HG02678 (cell line): ENCODE data around the gene MSN.
"Not testable (repeated sequence)": the region's sequence is repeated elsewhere in the genome, so short reads cannot be mapped to it uniquely, and the experiment has no call there.

Source experiments
- ATAC-seq: cut with Tn5 transposase; IDR thresholded peaks from one replicate; pipeline ENCODE4 v1.9.1; 2021; ENCODE audit warnings: mild to moderate bottlenecking, moderate library complexity; ENCODE audit not compliant: unreplicated experiment

MSN gene

DNA sequence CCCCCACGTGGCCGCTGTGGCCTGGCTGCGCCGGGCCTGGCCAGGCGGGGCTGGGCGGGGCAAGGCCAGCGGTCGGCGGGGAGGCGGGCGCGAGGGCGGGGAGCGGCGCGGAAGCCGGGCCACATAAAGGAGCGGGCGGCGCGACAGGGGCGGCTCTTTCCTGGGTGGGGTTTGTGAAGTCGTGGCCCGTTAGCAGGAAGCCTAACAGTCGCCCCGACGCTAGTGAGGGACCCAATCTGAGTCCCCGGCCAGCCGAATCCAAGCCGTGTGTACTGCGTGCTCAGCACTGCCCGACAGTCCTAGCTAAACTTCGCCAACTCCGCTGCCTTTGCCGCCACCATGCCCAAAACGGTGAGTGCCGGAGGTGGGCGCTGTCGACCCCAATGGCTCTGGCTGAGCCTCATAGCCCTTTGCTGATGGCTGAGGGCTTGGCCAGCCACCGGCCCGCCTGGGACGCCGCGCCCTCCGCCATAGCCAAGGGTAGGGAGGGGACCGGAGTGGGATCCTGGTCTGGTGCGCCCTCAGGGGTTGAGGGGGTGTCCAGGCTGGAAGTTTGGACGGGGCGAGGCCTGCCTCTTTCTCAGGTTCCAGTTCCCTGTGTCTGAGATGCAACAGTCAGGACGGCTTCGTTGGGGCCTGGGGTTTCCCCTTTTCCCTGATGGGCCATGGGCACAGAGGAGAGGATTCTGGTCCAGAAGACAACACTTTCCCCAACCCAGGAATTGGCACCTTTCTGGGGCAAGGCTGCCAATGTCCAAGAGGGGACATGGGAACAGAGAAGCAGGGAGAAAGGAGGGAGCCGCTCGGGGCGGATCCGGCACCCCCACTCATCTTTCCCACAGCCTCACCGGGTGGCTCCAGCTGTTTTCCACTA is at the start of gene MSN:
TSS of gene MSN (plus strand) at position 152 of the 874 bp plus-strand sequence. CDS start at position 340, 188 bp downstream.
- ATAC-seq = peak; percentile 75

DNA sequence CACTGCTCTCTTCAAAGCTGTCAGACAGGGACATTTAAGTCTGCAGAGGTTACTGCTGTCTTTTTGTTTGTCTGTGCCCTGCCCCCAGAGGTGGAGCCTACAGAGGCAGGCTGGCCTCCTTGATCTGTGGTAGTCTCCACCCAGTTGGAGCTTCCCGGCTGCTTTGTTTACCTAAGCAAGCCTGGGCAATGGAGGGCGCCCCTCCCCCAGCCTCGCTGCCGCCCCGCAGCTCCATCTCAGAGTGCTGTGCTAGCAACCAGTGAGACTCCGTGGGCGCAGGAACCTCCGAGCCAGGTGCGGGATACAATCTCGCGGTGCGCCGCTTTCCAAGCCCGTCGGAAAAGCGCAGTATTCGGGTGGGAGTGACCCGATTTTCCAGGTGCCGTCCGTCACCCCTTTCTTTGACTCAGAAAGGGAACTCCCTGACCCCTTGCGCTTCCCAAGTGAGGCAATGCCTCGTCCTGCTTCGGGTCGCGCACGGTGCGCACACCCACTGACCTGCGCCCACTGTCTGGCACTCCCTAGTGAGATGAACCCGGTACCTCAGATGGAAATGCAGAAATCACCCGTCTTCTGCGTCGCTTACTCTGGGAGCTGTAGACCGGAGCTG is 47.3 kb upstream of the MSN start:
- not testable (repeated sequence) for ATAC-seq

DNA sequence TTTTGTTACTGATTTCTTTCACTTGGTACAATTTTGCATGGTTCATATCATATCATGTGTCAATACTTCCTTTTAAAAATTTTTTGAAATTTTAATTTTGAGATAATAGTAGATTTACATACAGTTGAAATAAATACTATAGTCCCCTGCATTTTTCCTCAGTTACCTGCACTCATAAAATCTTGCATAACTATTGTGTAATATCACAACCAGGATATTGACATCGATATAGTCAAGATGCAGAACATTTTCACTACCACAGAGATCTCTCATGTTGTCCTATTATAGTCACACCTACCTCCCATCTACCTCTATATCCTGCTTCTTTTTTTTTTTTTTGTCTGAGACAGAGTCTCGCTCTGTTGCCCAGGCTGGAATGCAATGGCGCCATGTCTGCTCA is 36.7 kb upstream of the MSN start:
- ATAC-seq = no peak

DNA sequence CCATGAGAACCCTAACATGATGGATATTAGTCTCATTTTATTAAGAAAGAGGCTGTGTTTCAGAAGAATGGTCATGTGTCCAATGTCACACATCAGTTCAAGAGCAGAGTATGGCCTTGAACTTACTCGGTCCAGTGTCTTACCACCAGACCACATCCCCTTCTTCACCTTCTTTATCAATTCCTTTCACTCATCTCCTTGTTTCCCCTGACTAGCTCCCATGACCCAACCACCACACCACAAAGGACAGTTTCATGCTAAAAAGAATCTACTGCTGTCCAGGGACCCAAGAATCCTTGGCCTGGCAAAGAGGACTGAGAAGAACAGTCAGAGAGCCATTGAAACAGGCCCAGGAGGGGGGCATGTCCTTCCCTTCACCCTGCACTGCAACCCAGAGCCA is 33.6 kb upstream of the MSN start:
- no peak for ATAC-seq

DNA sequence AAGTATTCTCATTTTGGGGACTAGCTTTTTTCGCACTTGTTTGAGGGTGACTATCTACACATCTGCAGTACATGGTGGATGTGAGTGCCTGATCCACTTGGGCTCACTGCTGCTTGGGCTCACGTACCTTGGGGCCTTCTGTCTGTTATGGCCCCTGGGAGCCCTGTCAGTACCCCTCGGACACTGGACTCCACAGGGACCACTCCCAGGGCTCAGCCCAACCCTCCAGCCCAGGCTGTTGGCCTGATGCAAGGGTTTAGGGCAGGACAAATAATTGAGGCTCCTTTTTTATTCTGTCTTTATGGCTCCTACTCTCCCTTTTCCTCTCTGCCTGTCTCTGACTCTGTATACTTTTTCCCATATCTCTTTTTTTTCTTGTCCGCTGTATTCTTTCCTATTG is 32.7 kb upstream of the MSN start:
- ATAC-seq = no peak

DNA sequence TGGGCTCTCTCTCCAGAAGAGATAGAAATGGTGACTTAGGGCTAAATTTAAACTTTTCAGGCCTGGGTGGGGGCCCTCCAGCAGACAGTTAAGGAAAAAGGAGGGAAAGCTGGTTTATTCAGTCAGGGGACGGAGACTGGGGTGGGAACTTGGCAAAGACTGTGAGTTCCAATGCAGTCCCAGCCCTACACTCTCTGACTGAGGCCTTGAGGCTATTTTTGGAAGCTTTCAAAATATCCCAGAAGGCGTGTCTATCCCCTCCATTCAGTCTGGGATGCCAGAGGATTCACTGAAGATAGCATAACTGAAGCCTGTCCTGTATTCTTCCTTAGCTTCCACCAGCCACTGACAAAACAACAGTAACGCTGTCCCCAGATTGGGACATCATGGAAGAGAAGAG is 32.1 kb upstream of the MSN start:
- ATAC-seq = no peak

DNA sequence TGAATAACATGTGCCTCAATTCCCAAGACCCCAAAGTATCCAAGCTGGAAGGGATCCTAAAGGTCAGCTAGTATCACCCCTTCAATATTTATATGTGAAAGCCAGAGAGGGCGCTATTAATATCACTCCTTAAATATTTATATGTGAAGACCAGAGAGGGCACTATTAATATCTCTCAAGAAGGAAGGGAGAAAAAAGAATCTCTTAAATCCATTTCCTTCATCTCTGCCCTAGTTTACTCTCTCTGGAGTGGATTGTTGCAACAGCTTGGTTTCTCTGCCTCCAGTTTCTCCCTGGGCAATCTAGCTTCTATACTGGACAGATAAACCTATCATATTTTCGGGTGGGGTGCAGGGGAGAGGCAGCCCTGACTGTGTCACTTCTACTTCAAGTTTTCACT is 31.6 kb upstream of the MSN start:
- no peak for ATAC-seq

DNA sequence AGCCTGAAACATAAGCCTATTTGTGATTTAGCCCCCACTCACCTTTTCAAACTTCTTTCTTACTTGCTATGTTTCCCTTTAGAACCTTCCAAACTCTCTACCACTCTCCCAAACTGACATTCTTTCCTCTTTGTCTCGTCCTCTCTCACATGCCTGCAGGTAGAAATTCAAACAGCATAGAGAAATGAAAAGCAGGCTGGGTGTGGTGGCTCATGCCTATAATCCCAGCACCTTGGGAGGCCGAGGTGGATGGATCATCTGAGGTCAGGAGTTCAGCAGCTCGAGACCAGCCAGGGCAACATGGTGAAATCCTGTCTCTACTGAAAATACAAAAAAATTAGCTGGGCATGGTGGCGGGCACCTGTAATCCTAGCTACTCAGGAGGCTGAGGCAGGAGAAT is 31.2 kb upstream of the MSN start:
- not testable (repeated sequence) for ATAC-seq

DNA sequence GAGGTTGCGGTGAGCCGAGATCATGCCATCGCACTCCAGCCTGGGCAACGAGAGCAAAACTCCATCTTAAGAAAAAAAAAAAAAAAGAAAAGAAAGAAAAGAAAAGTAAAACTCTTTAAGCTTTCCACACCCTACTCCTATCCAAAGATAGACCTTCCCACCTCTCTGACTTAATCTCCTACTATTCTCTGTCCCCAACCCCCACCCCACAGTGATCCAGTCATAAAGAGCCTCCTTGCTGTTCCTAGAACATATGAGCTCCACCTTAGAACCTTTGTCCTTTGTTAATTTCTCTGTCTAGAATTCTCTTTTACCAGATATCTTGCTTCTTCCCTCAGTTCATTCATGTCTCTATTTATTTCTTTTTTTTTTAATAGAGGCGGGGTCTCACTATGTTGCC is 30.1 kb upstream of the MSN start:
- no peak for ATAC-seq

DNA sequence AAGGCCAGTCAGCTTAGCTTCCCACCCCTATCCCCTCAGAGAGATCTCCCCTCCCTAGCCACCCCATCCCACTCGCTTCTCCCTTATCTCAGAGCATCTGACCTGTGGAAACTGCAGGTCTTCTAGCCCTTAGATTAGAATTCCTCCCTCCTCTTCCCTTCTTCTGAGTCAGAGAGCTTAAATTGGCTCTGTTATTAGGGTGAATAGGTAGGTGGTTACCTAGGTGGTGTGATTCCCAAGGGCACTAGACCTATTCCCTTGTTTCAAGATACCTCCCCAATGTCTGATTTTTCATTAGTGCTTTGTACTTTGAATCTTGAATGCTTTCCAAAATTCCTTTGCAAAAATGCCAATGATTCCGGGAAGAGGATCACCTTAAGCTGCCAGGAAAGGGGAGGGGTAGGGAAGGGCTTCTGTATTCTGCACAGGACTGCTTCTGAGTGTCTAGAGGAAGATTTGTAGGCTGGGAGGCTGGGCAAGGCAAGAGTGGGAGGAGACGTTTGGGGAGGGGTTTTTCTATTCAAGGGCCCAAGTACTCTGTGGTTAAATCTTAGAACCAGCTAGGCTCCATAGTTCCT is 24.5 kb upstream of the MSN start:
- ATAC-seq = no peak

DNA sequence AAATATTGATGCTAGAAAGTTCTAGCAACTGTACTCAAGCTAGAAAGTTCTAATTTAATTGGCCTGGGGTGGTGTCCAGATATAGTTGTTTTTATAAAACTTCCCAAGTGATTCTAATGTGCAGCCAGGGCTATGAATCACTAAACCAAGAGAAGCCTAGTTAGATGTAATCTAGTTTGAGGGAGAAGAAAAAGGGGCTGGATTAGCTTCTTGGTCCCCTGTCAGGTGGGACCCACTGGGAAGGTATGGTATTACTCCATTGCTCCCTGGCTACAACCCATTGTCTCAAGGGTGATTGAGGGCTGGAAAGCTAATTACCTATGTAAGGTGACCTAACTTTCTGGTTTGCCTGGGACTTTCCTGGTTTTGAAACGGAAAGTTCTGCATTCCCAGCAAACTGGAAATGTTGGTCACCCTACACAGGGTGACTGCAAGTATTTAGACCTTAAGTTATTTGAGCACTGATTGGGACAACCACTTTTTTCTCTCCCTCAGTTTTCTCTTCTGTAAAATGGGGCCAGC is 23.9 kb upstream of the MSN start:
- no peak for ATAC-seq

DNA sequence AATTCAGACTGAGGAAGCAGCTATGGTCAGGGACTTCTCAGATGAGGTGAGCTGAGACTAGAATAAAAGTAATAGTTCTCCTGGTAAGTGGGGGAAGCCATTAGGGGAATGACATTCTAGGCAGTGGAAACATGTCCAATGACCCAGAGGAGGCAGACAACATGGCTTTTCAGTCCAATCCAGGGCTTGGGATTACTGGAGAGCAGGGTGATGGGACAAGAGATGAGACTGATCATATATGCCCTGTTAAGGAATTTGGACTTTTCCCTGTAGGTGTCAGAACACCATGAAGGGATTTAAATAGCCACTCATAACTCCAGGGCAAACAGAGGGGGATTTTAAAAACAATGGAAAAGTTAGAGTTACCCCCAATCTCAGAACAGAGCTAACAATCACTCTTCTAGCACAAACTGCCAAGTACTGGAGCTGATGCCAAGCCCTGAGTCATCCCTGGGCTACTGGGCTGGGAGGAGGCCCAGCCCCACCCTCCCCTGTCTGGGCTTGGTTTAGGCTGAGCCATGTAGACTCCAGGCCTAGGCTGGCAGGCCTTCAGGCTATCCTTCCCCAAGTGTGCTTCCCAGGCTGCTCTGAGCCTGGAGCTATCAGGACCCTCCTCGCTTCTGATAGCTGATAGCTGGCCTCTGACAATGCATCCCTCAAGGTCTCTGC is 22.7 kb upstream of the MSN start:
- no peak for ATAC-seq

DNA sequence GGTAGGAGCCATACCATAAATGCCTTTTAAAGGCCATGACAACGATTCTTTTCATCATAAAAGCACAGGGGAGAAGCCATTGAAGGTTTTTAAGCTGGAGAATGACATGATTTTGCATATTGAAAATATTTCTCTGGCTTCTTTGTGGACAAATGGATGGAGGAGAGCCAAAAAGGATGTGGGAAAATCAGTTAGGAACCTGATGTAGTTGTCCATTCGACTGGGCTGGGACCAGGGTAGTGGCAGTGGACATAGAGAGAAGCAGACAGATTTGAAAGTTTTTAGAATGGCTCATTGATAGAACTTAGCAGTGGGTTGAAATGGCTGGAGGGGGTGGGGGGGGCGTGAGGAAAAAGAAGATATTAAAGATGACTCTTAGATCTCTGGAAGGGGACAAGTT is 19.7 kb upstream of the MSN start:
- no peak for ATAC-seq

DNA sequence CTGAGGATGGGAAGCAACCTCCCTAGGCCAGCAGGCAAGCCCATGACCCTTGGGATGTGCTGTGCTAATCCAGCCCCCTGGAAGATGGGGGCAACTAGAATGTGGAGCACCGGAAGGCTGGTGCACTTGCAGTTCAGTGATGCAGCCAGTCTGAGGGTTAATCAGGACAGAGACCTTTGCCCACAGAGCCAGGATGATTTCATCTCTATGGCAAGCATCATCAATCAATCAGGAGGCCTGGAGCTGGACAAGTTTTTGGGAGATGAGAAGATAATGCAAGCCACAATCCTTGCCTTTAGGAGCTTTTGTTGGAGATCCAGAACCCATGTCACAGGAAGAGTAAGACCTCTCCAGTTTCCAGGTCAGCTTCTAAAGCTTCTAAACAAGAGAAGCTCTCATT is 15.4 kb upstream of the MSN start:
- no peak for ATAC-seq

DNA sequence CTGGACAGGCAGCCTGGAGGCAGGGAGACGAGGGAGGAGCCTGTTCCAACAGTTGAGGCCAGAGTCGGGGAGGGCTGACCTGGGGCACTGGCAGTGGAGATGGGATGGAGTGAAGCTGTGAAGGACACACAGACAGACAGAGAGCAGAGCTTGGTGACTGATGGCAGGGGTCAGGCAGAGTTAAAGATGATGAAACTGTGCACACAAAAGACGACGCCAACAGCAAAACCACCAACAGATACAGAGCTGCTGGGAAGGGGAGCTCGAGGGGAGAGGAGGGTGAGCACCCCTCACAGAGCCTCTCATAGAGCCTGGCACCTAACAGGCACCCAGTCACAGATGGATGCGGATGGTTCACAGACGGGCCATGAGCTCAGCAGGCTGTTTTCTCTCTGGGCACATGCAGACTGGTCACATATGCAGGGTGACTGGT is 10.4 kb upstream of the MSN start:
- peak; percentile 12 for ATAC-seq

DNA sequence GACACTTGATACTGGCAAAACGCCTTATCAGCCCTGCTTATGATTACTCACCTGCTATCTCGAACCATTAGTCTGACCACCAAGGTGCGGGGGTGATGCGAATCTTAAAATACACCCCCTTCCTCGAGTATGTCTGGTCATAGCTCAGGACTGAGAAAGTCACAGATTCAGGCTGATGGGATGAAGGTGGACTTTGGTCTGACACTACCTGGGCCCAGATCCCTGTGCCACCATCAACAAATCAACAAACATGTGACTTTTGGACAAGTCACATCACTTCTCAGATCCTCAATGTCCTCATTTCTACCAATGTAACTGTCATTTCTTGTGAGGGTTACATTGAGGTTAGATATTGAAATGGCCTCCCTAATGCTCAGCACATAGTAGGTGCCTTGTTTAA is 9.8 kb upstream of the MSN start:
- ATAC-seq = no peak

DNA sequence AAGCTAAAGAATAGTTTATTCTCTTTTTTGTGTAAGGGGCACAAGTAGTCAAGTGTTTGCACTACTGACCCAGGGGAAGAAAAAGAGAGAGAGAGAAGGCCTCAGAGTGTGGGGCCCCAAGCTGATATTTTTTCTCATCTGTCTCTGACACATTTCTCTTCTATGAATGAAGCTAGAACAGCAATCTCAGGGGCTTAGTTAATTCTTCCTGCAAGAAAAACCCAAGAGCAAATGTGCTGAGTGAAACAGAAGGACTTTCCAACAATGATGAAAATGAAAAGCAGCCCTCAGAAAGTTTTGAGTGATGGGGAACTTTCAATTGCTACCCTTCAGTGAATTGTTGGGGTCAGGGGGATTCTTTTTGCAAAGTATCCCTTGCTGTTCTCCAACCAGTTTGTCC is 9.2 kb upstream of the MSN start:
- peak; percentile 42 for ATAC-seq

DNA sequence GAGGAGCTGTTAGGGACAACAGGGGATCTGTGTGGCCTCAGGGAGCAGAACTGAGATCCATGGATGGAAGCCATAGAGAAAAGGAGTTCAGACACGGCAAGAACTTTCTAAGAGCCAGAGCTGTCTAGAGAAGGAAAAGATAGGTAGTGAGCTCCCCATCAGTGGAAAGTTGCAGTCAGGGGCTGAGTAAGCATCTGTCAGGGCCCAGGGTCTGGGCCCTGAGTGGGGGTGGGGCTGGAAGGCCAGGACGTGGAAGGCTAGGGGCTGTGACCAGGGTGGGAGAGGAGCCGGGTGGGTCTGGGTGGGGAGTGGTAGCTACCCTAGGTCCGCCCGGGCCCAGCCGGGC is 324 bp upstream of the MSN start:
- no peak for ATAC-seq

DNA sequence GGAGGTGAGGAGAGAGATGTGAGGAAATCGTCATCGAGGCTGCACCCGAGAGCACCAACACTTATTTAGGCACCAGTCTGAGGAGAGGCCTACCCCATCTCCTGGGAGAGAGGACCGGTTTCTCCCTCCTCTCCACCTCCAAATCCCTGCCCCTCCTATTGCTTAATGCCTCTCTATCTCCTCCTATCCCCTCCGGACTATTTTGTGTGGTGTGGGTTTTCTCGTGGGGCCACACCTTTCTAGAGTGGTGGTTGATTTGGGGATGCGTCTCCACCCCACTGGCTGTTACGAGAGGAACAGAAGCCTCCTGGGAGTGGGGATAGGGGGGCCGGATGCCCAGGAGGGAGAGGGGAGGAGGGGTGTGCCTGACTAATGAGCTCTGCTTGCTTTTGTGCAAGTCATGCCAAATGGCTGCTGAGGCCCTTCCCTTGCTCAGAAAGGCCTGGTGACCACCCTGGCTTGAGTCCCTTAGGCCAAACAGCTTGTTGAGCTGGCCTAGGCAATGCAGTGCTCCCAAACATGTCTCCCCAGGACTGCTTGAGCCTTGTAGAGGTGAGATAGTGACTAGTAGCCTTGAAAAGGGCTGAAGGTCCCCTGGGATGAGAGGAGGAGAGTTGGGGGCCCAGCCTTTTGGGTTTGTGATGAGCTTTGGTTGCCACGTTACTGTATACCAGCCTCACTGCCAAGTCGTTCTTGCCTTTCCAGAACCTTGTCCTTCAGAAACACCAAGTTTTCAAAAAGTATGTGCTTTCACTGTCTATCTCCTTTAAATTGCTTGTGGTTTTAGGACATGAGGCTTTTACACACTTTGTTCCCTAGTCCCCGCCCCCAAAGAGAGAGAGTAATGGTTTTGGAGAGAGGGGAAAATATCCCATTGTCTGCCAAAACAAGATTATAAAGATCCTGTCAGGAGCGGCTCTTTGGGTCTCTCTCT is 1.2 kb downstream of the MSN start:
- ATAC-seq = no peak

DNA sequence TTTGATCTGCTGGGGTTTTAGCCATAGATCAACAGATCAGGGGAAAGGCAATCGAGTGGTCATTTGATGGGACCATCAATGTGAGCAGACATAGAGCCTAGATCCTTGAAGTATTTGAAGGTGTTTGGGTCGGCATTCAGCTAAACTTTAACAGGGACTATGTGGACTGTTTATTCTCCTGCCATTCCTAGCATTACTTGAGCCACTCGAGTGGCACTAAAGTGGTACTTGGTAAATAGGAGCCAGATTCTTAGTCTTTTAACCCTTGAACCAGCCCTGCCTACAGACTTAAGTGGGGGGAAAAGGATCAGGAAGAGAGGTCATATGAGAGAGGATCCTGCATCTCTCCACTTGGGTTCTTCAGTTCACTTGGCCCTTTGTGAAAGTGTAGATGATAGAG is 3.8 kb downstream of the MSN start:
- ATAC-seq = no peak
